Fibroblast of the aortic adventitia (primary cell): ENCODE measurements around the gene IGF1R. TPM values are rescaled to one million over a fixed set of nuclear protein-coding genes. Genes with fewer than 3 reads are reported as not detected.

Experiments
- DNase-seq: peaks from one replicate; pipeline ENCODE4 v3.0.0-alpha.2; 2010; ENCODE audit warnings: low read depth
- H3K4me3 ChIP-seq: 2 replicates; pipeline ENCODE4 v1.5.1; 2011; ENCODE audit warnings: low read depth, mild to moderate bottlenecking, control low read depth, low read length, moderate library complexity
- CTCF ChIP-seq: IDR thresholded peaks from 2 replicates; pipeline ENCODE4 v1.5.1; 2011; ENCODE audit warnings: mild to moderate bottlenecking, low read length, control low read depth, inconsistent platforms; ENCODE audit not compliant: insufficient read depth
- total RNA-seq: library from RNA; depleted of rRNA; stranded (reverse); fragments of >200 nt; gene quantifications from 2 replicates; pipeline ENCODE4 v1.2.3, GENCODE V29; 2012; ENCODE audit warnings: low replicate concordance

Gene IGF1R
- 13.2 and 45.6 TPM in 2 replicates for total RNA-seq

- TF ChIP-seq CTCF: no peak
- peak within 1 kb of the TSS; percentile 87 for H3K4me3 ChIP-seq
- DNase-seq: peak; percentile 81
Observed at GRCh38 chr15:98647774-98648653, at the start of gene IGF1R. TSS of gene IGF1R (plus strand) at chr15:98648539. CDS start at chr15:98649582, 1,043 bp downstream.

GRCh38 chr15:98599909-98600691 lies 48.2 kb upstream of the IGF1R start:
- no peak for TF ChIP-seq CTCF
- peak; percentile 76 for DNase-seq
- H3K4me3 ChIP-seq: peak overlapping the region; percentile 74

- TF ChIP-seq CTCF: no peak
- no peak for DNase-seq
- H3K4me3 ChIP-seq: no peak overlapping the region
Observed at GRCh38 chr15:98604983-98605382, 43.4 kb upstream of the IGF1R start.

GRCh38 chr15:98609144-98609852 lies 39.0 kb upstream of the IGF1R start:
- TF ChIP-seq CTCF: no peak
- no peak overlapping the region for H3K4me3 ChIP-seq
- DNase-seq: peak; percentile 25

- no peak for DNase-seq
- TF ChIP-seq CTCF: no peak
Observed at GRCh38 chr15:98610991-98611390, 37.3 kb upstream of the IGF1R start.

GRCh38 chr15:98611808-98612207 lies 36.5 kb upstream of the IGF1R start:
- no peak for DNase-seq
- no peak overlapping the region for H3K4me3 ChIP-seq
- TF ChIP-seq CTCF: no peak

More at GRCh38 chr15:98610991-98611390, 37.3 kb upstream of the IGF1R start:
- H3K4me3 ChIP-seq: no peak overlapping the region
